IMR-90 (cell line): ENCODE data around the gene POM121L2. TPM values are rescaled to one million over a fixed set of nuclear protein-coding genes. Genes with fewer than 3 reads are reported as not detected.

Source experiments
- ATAC-seq: fragments of 200-7000 bp; cut with Tn5 transposase; 2 replicates; pipeline ENCODE4 v1.9.1; 2020; ENCODE audit warnings: low read depth, mild to moderate bottlenecking, moderate library complexity
- BruUV-seq: library from RNA; stranded (reverse); fragments of 400-500 nt; replicated peaks from 2 replicates; lab custom pipeline; 2021; lab: Mats Ljungman, UMichigan
- CTCF ChIA-PET: fragments of 300-600 bp; formaldehyde crosslinking; extraction: SDS; loops from one replicate; lab custom pipeline; 2021; ENCODE audit warnings: antibody characterized with exemption; lab: Yijun Ruan, JAX
- POLR2A ChIA-PET: fragments of 300-600 bp; sonication (Branson Sonifier 250); formaldehyde crosslinking; loops from one replicate; lab custom pipeline; 2022; ENCODE audit warnings: antibody characterized with exemption; ENCODE audit not compliant: unreplicated experiment; lab: Charles Lee
- DNase-seq: peaks from one replicate; pipeline ENCODE4 v3.0.0; 2013
- H2AFZ ChIP-seq: replicated peaks from 2 replicates; pipeline ENCODE3; 2013; ENCODE audit warnings: low read length, mild to moderate bottlenecking; ENCODE audit not compliant: poor library complexity
- H2AK5ac ChIP-seq: 2 replicates; pipeline ENCODE4 v1.6.1; 2013; ENCODE audit warnings: low read depth, low read length, inconsistent platforms
- H2AK9ac ChIP-seq: replicated peaks from 2 replicates; pipeline ENCODE3; 2013; ENCODE audit warnings: mild to moderate bottlenecking, low read depth, low read length, moderate library complexity; ENCODE audit not compliant: poor library complexity
- H2BK120ac ChIP-seq: 2 replicates; pipeline ENCODE4 v1.6.1; 2013; ENCODE audit warnings: low read depth, low read length, inconsistent platforms
- H2BK15ac ChIP-seq: 3 replicates; pipeline ENCODE4 v1.6.1; 2013; ENCODE audit warnings: low read depth, low read length, inconsistent platforms
- H2BK20ac ChIP-seq: 2 replicates; pipeline ENCODE4 v1.6.1; 2013; ENCODE audit warnings: low read depth, mild to moderate bottlenecking, inconsistent platforms, low read length, moderate library complexity
- H2BK5ac ChIP-seq: 2 replicates; pipeline ENCODE4 v1.6.1; 2013; ENCODE audit warnings: mild to moderate bottlenecking, low read depth, low read length, inconsistent platforms; ENCODE audit not compliant: poor library complexity, severe bottlenecking
- H3K14ac ChIP-seq: replicated peaks from 2 replicates; pipeline ENCODE4 v1.6.1; 2013; ENCODE audit warnings: low read depth, low read length, inconsistent platforms
- H3K18ac ChIP-seq: 2 replicates; pipeline ENCODE4 v1.6.1; 2013; ENCODE audit warnings: low read depth, low read length, control low read depth
- H3K23ac ChIP-seq: 2 replicates; pipeline ENCODE4 v1.6.1; 2013; ENCODE audit warnings: low read depth, low read length, inconsistent platforms
- H3K27ac ChIP-seq: 2 replicates; pipeline ENCODE4 v1.5.1; 2013; ENCODE audit warnings: mild to moderate bottlenecking, control low read depth, low read length; ENCODE audit not compliant: insufficient read depth
- H3K27me3 ChIP-seq: 2 replicates; pipeline ENCODE4 v1.6.1; 2013; ENCODE audit warnings: low read length; ENCODE audit not compliant: control insufficient read depth, insufficient read depth
- H3K36me3 ChIP-seq: 2 replicates; pipeline ENCODE4 v1.6.1; 2013; ENCODE audit warnings: low read length, mixed read lengths; ENCODE audit not compliant: control insufficient read depth, insufficient read depth
- H3K4ac ChIP-seq: 2 replicates; pipeline ENCODE4 v1.6.1; 2013; ENCODE audit warnings: low read depth, low read length, inconsistent platforms
- H3K4me1 ChIP-seq: 2 replicates; pipeline ENCODE4 v1.6.1; 2013; ENCODE audit warnings: low read length, mixed read lengths; ENCODE audit not compliant: control insufficient read depth, insufficient read depth
- H3K4me2 ChIP-seq: 2 replicates; pipeline ENCODE4 v1.6.1; 2013; ENCODE audit warnings: low read depth, mild to moderate bottlenecking, control low read depth, low read length, moderate library complexity
- H3K4me3 ChIP-seq: 2 replicates; pipeline ENCODE4 v1.5.1; 2013; ENCODE audit warnings: low read depth, mild to moderate bottlenecking, control low read depth, low read length, moderate library complexity; ENCODE audit not compliant: insufficient read depth
- H3K56ac ChIP-seq: 2 replicates; pipeline ENCODE4 v1.6.1; 2013; ENCODE audit warnings: low read length, inconsistent platforms; ENCODE audit not compliant: insufficient read depth; ENCODE audit errors: extremely low read depth
- H3K79me1 ChIP-seq, 2 experiments: 2 replicates each; pipeline ENCODE4 v1.6.1; 2013; ENCODE audit warnings: low read length in 2 of 2, inconsistent platforms in 1 of 2, low read depth in 1 of 2
- H3K9ac ChIP-seq: 2 replicates; pipeline ENCODE4 v1.6.1; 2013; ENCODE audit warnings: low read depth, low read length, control low read depth
- H3K9me1 ChIP-seq: 2 replicates; pipeline ENCODE4 v1.6.1; 2013; ENCODE audit warnings: low read length, inconsistent platforms; ENCODE audit not compliant: insufficient read depth
- H3K9me3 ChIP-seq: 2 replicates; pipeline ENCODE4 v1.6.1; 2013; ENCODE audit warnings: low read length; ENCODE audit not compliant: control insufficient read depth, insufficient read depth
- H4K20me1 ChIP-seq: 2 replicates; pipeline ENCODE4 v1.6.1; 2013; ENCODE audit warnings: low read length, inconsistent platforms; ENCODE audit not compliant: insufficient read depth
- H4K5ac ChIP-seq: 2 replicates; pipeline ENCODE4 v1.6.1; 2013; ENCODE audit warnings: mild to moderate bottlenecking, low read depth, low read length, control low read depth
- H4K8ac ChIP-seq, 2 experiments: 2 replicates each; pipeline ENCODE4 v1.6.1; 2013; ENCODE audit warnings: low read depth in 2 of 2, low read length in 2 of 2, control low read depth in 1 of 2, inconsistent platforms in 1 of 2
- H4K91ac ChIP-seq: 2 replicates; pipeline ENCODE4 v1.6.1; 2013; ENCODE audit warnings: low read depth, low read length, inconsistent platforms; ENCODE audit not compliant: insufficient read depth
- BHLHE40 ChIP-seq: fragments of 150-350 bp; IDR thresholded peaks from 2 replicates; pipeline ENCODE4 v1.6.1; 2016; ENCODE audit warnings: mild to moderate bottlenecking, low read depth, low read length
- FOS ChIP-seq: fragments of 150-350 bp; IDR thresholded peaks from 2 replicates; pipeline ENCODE4 v1.6.1; 2016; ENCODE audit warnings: low read depth, low read length
- MAFK ChIP-seq: IDR thresholded peaks from 2 replicates; pipeline ENCODE4 v1.6.1; 2012; ENCODE audit warnings: low read depth, low read length, improper control_type of control experiment
- MAZ ChIP-seq: IDR thresholded peaks from 2 replicates; pipeline ENCODE4 v1.6.1; 2012; ENCODE audit warnings: low read depth, mild to moderate bottlenecking, low read length, improper control_type of control experiment, moderate library complexity, borderline replicate concordance
- NFE2L2 ChIP-seq: fragments of 150-350 bp; IDR thresholded peaks from 2 replicates; pipeline ENCODE4 v1.6.1; 2016; ENCODE audit warnings: low read depth, mild to moderate bottlenecking, low read length
- RCOR1 ChIP-seq: IDR thresholded peaks from 2 replicates; pipeline ENCODE4 v1.6.1; 2012; ENCODE audit warnings: mild to moderate bottlenecking, low read length, improper control_type of control experiment; ENCODE audit not compliant: insufficient replicate concordance
- RFX5 ChIP-seq: IDR thresholded peaks from 2 replicates; pipeline ENCODE4 v1.8.0; 2012; ENCODE audit warnings: low read depth, mild to moderate bottlenecking, low read length, moderate library complexity
- WGBS, 2 experiments: methylation state at CpG; one replicate each; pipeline versions ENCODE4 v1.1.5 to v1.1.7; 2013; ENCODE audit warnings: missing lambda C conversion rate in 2 of 2; ENCODE audit not compliant: insufficient read length in 1 of 2; ENCODE audit errors: extremely low coverage in 2 of 2; 5-methylcytosine and 5-hydroxymethylcytosine counted together
- dilution Hi-C: fragments of 300-500 bp; cut with HindIII; formaldehyde crosslinking; loops from one replicate; pipeline ENCODE4 v1.14.3; 2018; ENCODE audit warnings: low sequenced_read_pairs; ENCODE audit not compliant: unreplicated experiment
- in situ Hi-C: fragments of 300-500 bp; cut with MboI; formaldehyde crosslinking; loops from 3 replicates; pipeline ENCODE4 v1.14.3; 2019; ENCODE audit warnings: low sequenced_read_pairs, inconsistent platforms, mixed read lengths
- intact Hi-C: fragments of 100-400 bp; cut with micrococcal nuclease; formaldehyde crosslinking; loops from 2 replicates; pipeline ENCODE4 v1.10.0; 2022
- polyA plus RNA-seq, 3 experiments: library from polyadenylated mRNA; depleted of rRNA; stranded (reverse); fragments of >200 nt; gene quantifications; 2 replicates each; pipeline ENCODE4 v1.2.3, GENCODE V29; 2012; ENCODE audit warnings: low replicate concordance in 1 of 3
- total RNA-seq: library from RNA; depleted of rRNA; stranded (reverse); fragments of >200 nt; gene quantifications from 2 replicates; pipeline ENCODE4 v1.2.3, GENCODE V29; 2012

Gene POM121L2
- total and polyA plus RNA-seq, 2 of the 4 experiments (the other 2 are of a cell fraction), result not detected

DNA sequence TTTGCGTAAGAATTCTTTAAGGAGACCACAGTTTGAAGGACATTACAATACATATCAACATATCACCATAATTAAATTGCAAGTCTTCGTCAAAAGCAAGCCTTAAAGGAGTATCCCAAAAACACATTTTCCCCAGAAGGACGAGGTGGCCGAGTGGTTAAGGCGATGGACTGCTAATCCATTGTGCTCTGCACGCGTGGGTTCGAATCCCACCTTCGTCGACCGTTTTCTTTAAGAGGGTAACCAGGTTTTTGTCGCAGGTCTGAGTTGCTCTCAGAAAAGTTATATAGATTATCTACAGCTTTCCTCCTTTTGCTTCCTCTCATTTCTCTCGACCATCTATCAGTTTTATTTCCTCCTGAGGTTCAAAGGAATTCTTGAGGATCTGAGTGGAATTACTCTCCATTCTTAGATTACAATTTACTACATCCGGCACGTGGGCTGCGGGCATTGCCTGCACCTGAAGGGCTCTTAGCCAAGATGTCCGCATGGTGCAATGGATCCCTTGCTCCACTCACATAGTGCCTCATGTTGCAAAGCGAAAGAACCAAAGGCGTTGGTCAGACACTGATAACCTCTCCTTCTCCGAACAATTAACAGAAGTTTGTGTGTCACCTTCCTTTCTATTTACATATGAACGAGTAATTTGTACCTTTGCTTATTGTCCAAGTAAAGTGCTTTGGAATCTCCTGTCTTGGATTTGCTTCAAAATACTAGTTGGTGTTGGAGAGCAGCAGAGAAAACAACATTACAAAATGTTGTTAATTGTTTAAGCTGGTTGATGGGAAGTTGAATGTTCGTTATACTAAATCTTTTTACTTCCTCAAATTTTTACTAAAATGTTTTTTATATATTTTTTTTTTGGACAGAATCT lies 14.0 kb downstream of the POM121L2 start:
- Histone ChIP-seq H3K4me2 (peak overlapping the region; percentile 42), H3K9me3 (no peaks in the 10 kb centered on the region), H4K20me1 (no peaks in the 10 kb centered on the region), H3K79me1 (no peaks in the 10 kb centered on the region), H2BK15ac (no peak overlapping the region), H3K9ac (no peak overlapping the region), H3K4me3 (peak overlapping the region; percentile 20; the same call in 1 of the 2 replicates), H3K27ac (no peak overlapping the region), H3K36me3 (no peaks in the 10 kb centered on the region), H3K27me3 (no peaks in the 10 kb centered on the region; the same call in 1 of the 2 replicates), H3K4me1 (no peaks in the 10 kb centered on the region), H2BK20ac (no peak overlapping the region), H2AK5ac (no peak overlapping the region), H3K4ac (no peak overlapping the region), H2AK9ac (no peak overlapping the region), H4K91ac (no peak overlapping the region), H2BK120ac (no peak overlapping the region), H3K9me1 (no peaks in the 10 kb centered on the region), H3K18ac (no peak overlapping the region), H3K56ac (no peak overlapping the region), H3K14ac (no peak overlapping the region), H4K5ac (no peak overlapping the region), H2BK5ac (no peak overlapping the region), H3K23ac (no peak overlapping the region), H2AFZ (peak overlapping the region; percentile 48), H4K8ac (no peak overlapping the region)
- 20% methylated on average over 1 of the region's 22 CpGs; no CpG with 5 or more reads in 1 of the 2 experiments for WGBS, 2 experiments
- DNase-seq, result peak; percentile 51
- ChIA-PET POLR2A (no interaction called here), CTCF (no interaction called here)
- no TSS peak for BruUV-seq
- in situ Hi-C loops, result no loop called here
- TF ChIP-seq BHLHE40 (no peak), MAZ (no peak), RCOR1 (no peak), FOS (peak; percentile 72), NFE2L2 (no peak), MAFK (no peak), RFX5 (no peak)
- dilution Hi-C loops, result no loop called here
- ATAC-seq, result 0 out of 2 replicates have a peak, but pooled peaks have one; percentile 16
- intact Hi-C loops, result loop anchor here (5.0 to 10.0 kb wide), 4 partner anchors 61 to 597 kb away; a partner anchor contains a TSS
